ENCODE measurements around the gene HMGA1. TPM values are rescaled to one million over a fixed set of nuclear protein-coding genes. Genes with fewer than 3 reads are reported as not detected.

The HMGA1 gene
- total and polyA plus RNA-seq, 10 of the 15 experiments (the other 5 are each of a cell fraction or from before 2014, with no cell fraction given): 13.4 to 885 (median 508) TPM

GRCh38 chr6:34243901-34244884, 7.5 kb downstream of the HMGA1 start:
- Histone ChIP-seq H2AFZ (ENCODE audit: control insufficient read depth, low read depth, low read length) (no peak overlapping the region), H3K27me3 (replicated peaks in 1 of 2; ENCODE audit: control insufficient read depth in 2 of 2, insufficient read depth in 2 of 2, low read length in 1 of 2) (no peaks in the 10 kb centered on the region), H3K36me3 (ENCODE audit: control insufficient read depth in 2 of 2, insufficient read depth in 2 of 2, low read length in 1 of 2) (peaks cover 27 to 33% of the 10 kb centered on the region in 2 experiments), H3K9ac (ENCODE audit: control insufficient read depth, insufficient read depth, low read length) (no peak overlapping the region), H3K27ac (ENCODE audit: control insufficient read depth, insufficient read depth) (no peak overlapping the region), H3K4me1 (ENCODE audit: control insufficient read depth, insufficient read depth, low read length) (peaks cover 26% of the 10 kb centered on the region), H4K20me1 (ENCODE audit: control insufficient read depth, insufficient read depth) (peaks cover 5% of the 10 kb centered on the region; the same call in 1 of the 2 replicates), H3K79me2 (ENCODE audit: control insufficient read depth, insufficient read depth, low read length) (peaks cover 37% of the 10 kb centered on the region), H3K4me3 (no peak overlapping the region), H3K9me3 (replicated peaks; ENCODE audit: control insufficient read depth, insufficient read depth, low read length) (no peaks in the 10 kb centered on the region), H3K4me2 (ENCODE audit: control insufficient read depth, insufficient read depth) (peak overlapping the region; percentile 7; the same call in 1 of the 2 replicates)
- 44% methylated on average over 14 of the region's 19 CpGs for WGBS (ENCODE audit: insufficient coverage, insufficient replicate concordance, low lambda C conversion rate, missing lambda C conversion rate)
- intact Hi-C loops (cut with micrococcal nuclease; ENCODE audit: unreplicated experiment): no loop called here
- SMC1A ChIA-PET (ENCODE audit: uncharacterized antibody, unreplicated experiment): interaction anchor here (1.0 to 1.8 kb wide), 2 partner anchors 48 to 170 kb away, joined by 3 to 5 read pairs; no protein-coding TSS in a partner anchor
- FAIRE-seq (no peak), DNase-seq (ENCODE audit: low read depth, low spot score) (no peak), ATAC-seq (0 out of 3 replicates have a peak, but pooled peaks have one; percentile 6)
- RAD21 ChIA-PET (ENCODE audit: unreplicated experiment): interaction anchor here (1.5 kb wide), 1 partner anchor 48 kb away, joined by 4 read pairs; no protein-coding TSS in a partner anchor
- BruUV-seq (replicated peaks): no TSS peak
- CTCF ChIA-PET: interaction anchor here (0.6 to 1.8 kb wide), 4 partner anchors 17 to 171 kb away, joined by 3 to 11 read pairs (median 3); no protein-coding TSS in a partner anchor
- POLR2A ChIA-PET: interaction anchor here (0.9 kb wide), 1 partner anchor 15 kb away, joined by 4 read pairs; no protein-coding TSS in a partner anchor
- in situ Hi-C loops (cut with MboI): loop anchor here (5.0 to 25.0 kb wide), 2 partner anchors 173 to 368 kb away; no protein-coding TSS in a partner anchor
- TF ChIP-seq SREBF1 (IDR thresholded peaks at IDR 0.05; ENCODE audit: low read length) (no peak), POLR2A (IDR thresholded peaks at IDR 0.05; ENCODE audit: low read depth, low read length) (peak; percentile 41; the same call in 1 of the 2 replicates), HDGF (IDR thresholded peaks at IDR 0.05) (no peak), PAX8 (IDR thresholded peaks at IDR 0.05) (no peak), POLR2AphosphoS5 (IDR thresholded peaks at IDR 0.05; ENCODE audit: low read length) (peak; percentile 63; the same call in 1 of the 2 replicates), IRF4 (IDR thresholded peaks at IDR 0.05; ENCODE audit: low read depth, low read length) (no peak), DPF2 (IDR thresholded peaks at IDR 0.05) (no peak), PRDM15 (CRISPR knock-in tag; IDR thresholded peaks at IDR 0.05) (no peak), SMAD1 (IDR thresholded peaks at IDR 0.05; ENCODE audit: low read depth, partially characterized antibody) (no peak), E2F8 (IDR thresholded peaks at IDR 0.05; ENCODE audit: low read depth, partially characterized antibody) (no peak), BACH1 (IDR thresholded peaks at IDR 0.05; ENCODE audit: borderline replicate concordance) (0 out of 2 replicates have a peak, but pooled peaks have one; percentile 22), POU2F2 (IDR thresholded peaks at IDR 0.05; ENCODE audit: borderline replicate concordance, low read depth, low read length) (no peak), RAD21 (IDR thresholded peaks at IDR 0.05; ENCODE audit: insufficient read depth, low read depth, low read length) (no peak), MTA2 (IDR thresholded peaks at IDR 0.05; ENCODE audit: low read depth) (no peak), TAF1 (IDR thresholded peaks at IDR 0.05; ENCODE audit: borderline replicate concordance, low read depth, low read length) (no peak)

Data from GM12878 (cell line).